GM21447 (cell line): ENCODE measurements around the gene DHCR7.

Source experiments
- ATAC-seq: cut with Tn5 transposase; IDR thresholded peaks from one replicate; pipeline ENCODE4 v1.9.1; 2021; ENCODE audit not compliant: unreplicated experiment

The DHCR7 gene

GRCh38 chr11:71458146-71459070 is 10.2 kb upstream of the DHCR7 start:
- ATAC-seq = no peak

- ATAC-seq = no peak
Observed at GRCh38 chr11:71456831-71457230, 8.6 kb upstream of the DHCR7 start.

GRCh38 chr11:71456294-71456693 is 8.1 kb upstream of the DHCR7 start:
- ATAC-seq = no peak

- no peak for ATAC-seq
Observed at GRCh38 chr11:71454470-71455113, 6.4 kb upstream of the DHCR7 start.

GRCh38 chr11:71453918-71454304 is 5.7 kb upstream of the DHCR7 start:
- ATAC-seq = no peak

GRCh38 chr11:71453037-71453917 is 5.1 kb upstream of the DHCR7 start, which contains the start of gene NADSYN1:
NADSYN1 (plus strand) TSS chr11:71453203; CDS start chr11:71453297, 94 bp downstream.
- peak; percentile 50 for ATAC-seq

GRCh38 chr11:71452199-71453036 is 4.2 kb upstream of the DHCR7 start:
- ATAC-seq = no peak

- no peak for ATAC-seq
Observed at GRCh38 chr11:71451596-71452198, 3.5 kb upstream of the DHCR7 start.

GRCh38 chr11:71450939-71451338 is 2.7 kb upstream of the DHCR7 start:
- no peak for ATAC-seq

- ATAC-seq = no peak
Observed at GRCh38 chr11:71450507-71450906, 2.3 kb upstream of the DHCR7 start.

GRCh38 chr11:71449596-71449995 is 1.4 kb upstream of the DHCR7 start:
- no peak for ATAC-seq

GRCh38 chr11:71447791-71448256 is 369 bp downstream of the DHCR7 start:
- ATAC-seq = no peak

- no peak for ATAC-seq
Observed at GRCh38 chr11:71446942-71447688, 1.1 kb downstream of the DHCR7 start.

GRCh38 chr11:71446150-71446549 is 2.0 kb downstream of the DHCR7 start:
- ATAC-seq = no peak

- ATAC-seq = no peak
Observed at GRCh38 chr11:71444811-71445210, 3.4 kb downstream of the DHCR7 start.

- no peak for ATAC-seq
Observed at GRCh38 chr11:71443736-71444445, 4.3 kb downstream of the DHCR7 start.

GRCh38 chr11:71442880-71443279 is 5.3 kb downstream of the DHCR7 start:
- no peak for ATAC-seq

- ATAC-seq = no peak
Observed at GRCh38 chr11:71442123-71442522, 6.1 kb downstream of the DHCR7 start.
